AG08395 (cell line): ENCODE results near the gene CASK.

ENCODE experiments used
- DNase-seq: peaks from one replicate; pipeline ENCODE4 v3.0.0; 2012; ENCODE audit warnings: mixed read lengths, low spot score

CASK gene

GRCh38 chrX:41923211-41923977 lies at the start of gene CASK:
TSS of gene CASK (minus strand) at chrX:41923554. CDS start at chrX:41922988, 566 bp downstream.
- DNase-seq, result peak; percentile 93

- no peak for DNase-seq
Observed at GRCh38 chrX:41971346-41971745, 48.0 kb upstream of the CASK start.

GRCh38 chrX:41970419-41970818 lies 47.1 kb upstream of the CASK start:
- DNase-seq, result no peak

GRCh38 chrX:41963348-41963747 lies 40.0 kb upstream of the CASK start:
- no peak for DNase-seq

GRCh38 chrX:41960142-41960541 lies 36.8 kb upstream of the CASK start:
- DNase-seq, result no peak

- no peak for DNase-seq
Observed at GRCh38 chrX:41958861-41959260, 35.5 kb upstream of the CASK start.

- peak; percentile 11 for DNase-seq
Observed at GRCh38 chrX:41956027-41956426, 32.7 kb upstream of the CASK start.

GRCh38 chrX:41952102-41952501 lies 28.7 kb upstream of the CASK start:
- DNase-seq, result no peak

- no peak for DNase-seq
Observed at GRCh38 chrX:41946989-41947612, 23.7 kb upstream of the CASK start.

GRCh38 chrX:41946235-41946634 lies 22.9 kb upstream of the CASK start:
- DNase-seq, result no peak

GRCh38 chrX:41935832-41936231 lies 12.5 kb upstream of the CASK start:
- no peak for DNase-seq

- DNase-seq, result no peak
Observed at GRCh38 chrX:41933546-41933945, 10.2 kb upstream of the CASK start.

GRCh38 chrX:41932885-41933284 lies 9.5 kb upstream of the CASK start:
- DNase-seq, result no peak

- no peak for DNase-seq
Observed at GRCh38 chrX:41931591-41931990, 8.2 kb upstream of the CASK start.

- DNase-seq, result peak; percentile 33
Observed at GRCh38 chrX:41923978-41924683, 777 bp upstream of the CASK start.

GRCh38 chrX:41922431-41923151 lies 763 bp downstream of the CASK start:
- peak; percentile 3 for DNase-seq

GRCh38 chrX:41921492-41922430 lies 1.6 kb downstream of the CASK start:
- DNase-seq, result peak; percentile 19

- no peak for DNase-seq
Observed at GRCh38 chrX:41919870-41920269, 3.5 kb downstream of the CASK start.

- DNase-seq, result no peak
Observed at GRCh38 chrX:41917517-41917916, 5.8 kb downstream of the CASK start.

- no peak for DNase-seq
Observed at GRCh38 chrX:41913476-41913875, 9.9 kb downstream of the CASK start.

GRCh38 chrX:41912923-41913322 lies 10.4 kb downstream of the CASK start:
- DNase-seq, result no peak
